ENCODE results near the gene APBA2. TPM values are rescaled to one million over a fixed set of nuclear protein-coding genes. Genes with fewer than 3 reads are reported as not detected.

APBA2 gene
- total and polyA plus RNA-seq, 2 of the 13 experiments (the other 11 are each of a cell fraction or from before 2014, with no cell fraction given): 0.62 to 2.3 TPM

GRCh38 chr15:29034151-29034550 is 148.4 kb downstream of the APBA2 start:
- H3K4me3 ChIP-seq (replicated peaks in 1 of 3; ENCODE audit: insufficient read depth in 1 of 3, low read depth in 2 of 3, low read length in 3 of 3): no peak overlapping the region
- H3K4me2 ChIP-seq (ENCODE audit: low read depth, low read length): no peak overlapping the region
- H3K4me1 ChIP-seq (ENCODE audit: insufficient read depth, low read length): no peaks in the 10 kb centered on the region
- no TSS peak for BruUV-seq (replicated peaks)
- DNase-seq (ENCODE audit: low spot score) (no peak), FAIRE-seq (no peak), ATAC-seq (no peak)
- no peaks in the 10 kb centered on the region for H4K20me1 ChIP-seq (ENCODE audit: insufficient read depth, low read length)
- no peak overlapping the region for H3K9ac ChIP-seq (ENCODE audit: insufficient read depth, low read depth, low read length)
- no peaks in the 10 kb centered on the region for H3K27me3 ChIP-seq (ENCODE audit: control insufficient read depth in 1 of 2, insufficient read depth in 2 of 2, low read length in 2 of 2)
- H2AFZ ChIP-seq (ENCODE audit: low read length): no peak overlapping the region
- ChIA-PET CTCF (ENCODE audit: low intra/inter-chr PET ratio, low total read pairs) (no interaction called here), POLR2A (no interaction called here)
- no peaks in the 10 kb centered on the region for H3K36me3 ChIP-seq (replicated peaks in 1 of 2; ENCODE audit: control insufficient read depth in 1 of 2, insufficient read depth in 2 of 2, low read length in 2 of 2)
- in situ Hi-C loops (cut with HindIII; ENCODE audit: extremely low pct_ligation_motif_present, low pct_unique_long_range_greater_than_20kb) (no loop called here), intact Hi-C loops (cut with micrococcal nuclease; ENCODE audit: unreplicated experiment) (no loop called here)
- H3K9me3 ChIP-seq (ENCODE audit: low read length): no peaks in the 10 kb centered on the region
- whole genome bisulfite sequencing (ENCODE audit: low lambda C conversion rate): 60% methylated on average over 3 of the region's 3 CpGs
- TF ChIP-seq HBP1 (CRISPR knock-in tag; IDR thresholded peaks at IDR 0.05; ENCODE audit: low read depth): no peak
- no peak for TF ChIP-seq NFE2L1 (CRISPR knock-in tag; IDR thresholded peaks at IDR 0.05; ENCODE audit: borderline replicate concordance)
- H3K79me2 ChIP-seq (ENCODE audit: insufficient read depth, low read length): no peaks in the 10 kb centered on the region
- no peak overlapping the region for H3K27ac ChIP-seq (ENCODE audit: extremely low read length, insufficient read depth, low read length)

GRCh38 chr15:29034593-29035335 is 149.0 kb downstream of the APBA2 start:
- no TSS peak for BruUV-seq (replicated peaks)
- POLR2A ChIA-PET: no interaction called here
- DNase-seq (ENCODE audit: low spot score): no peak
- H3K27ac ChIP-seq (ENCODE audit: extremely low read length, insufficient read depth, low read length): no peak overlapping the region
- in situ Hi-C loops (cut with HindIII; ENCODE audit: extremely low pct_ligation_motif_present, low pct_unique_long_range_greater_than_20kb) (no loop called here), intact Hi-C loops (cut with micrococcal nuclease; ENCODE audit: unreplicated experiment) (no loop called here)
- CTCF ChIA-PET (ENCODE audit: low intra/inter-chr PET ratio, low total read pairs): no interaction called here
- H3K9ac ChIP-seq (ENCODE audit: insufficient read depth, low read depth, low read length): no peak overlapping the region
- ATAC-seq: no peak
- no peaks in the 10 kb centered on the region for H4K20me1 ChIP-seq (ENCODE audit: insufficient read depth, low read length)
- no peaks in the 10 kb centered on the region for H3K9me3 ChIP-seq (ENCODE audit: low read length)
- no peaks in the 10 kb centered on the region for H3K4me1 ChIP-seq (ENCODE audit: insufficient read depth, low read length)
- no peaks in the 10 kb centered on the region for H3K27me3 ChIP-seq (ENCODE audit: control insufficient read depth in 1 of 2, insufficient read depth in 2 of 2, low read length in 2 of 2)
- H3K36me3 ChIP-seq (replicated peaks in 1 of 2; ENCODE audit: control insufficient read depth in 1 of 2, insufficient read depth in 2 of 2, low read length in 2 of 2): no peaks in the 10 kb centered on the region
- no peak for FAIRE-seq
- H3K4me2 ChIP-seq (ENCODE audit: low read depth, low read length): no peak overlapping the region
- no peaks in the 10 kb centered on the region for H3K79me2 ChIP-seq (ENCODE audit: insufficient read depth, low read length)
- H2AFZ ChIP-seq (ENCODE audit: low read length): no peak overlapping the region
- WGBS (ENCODE audit: low lambda C conversion rate): 51% methylated on average over 4 of the region's 4 CpGs
- H3K4me3 ChIP-seq (replicated peaks in 1 of 3; ENCODE audit: insufficient read depth in 1 of 3, low read depth in 2 of 3, low read length in 3 of 3): no peak overlapping the region
- no peak for TF ChIP-seq PCBP2 (optimal IDR thresholded peaks at IDR 0.05; ENCODE audit: low read depth, low read length, poor library complexity, severe bottlenecking)
- no peak for TF ChIP-seq ZFP91 (CRISPR knock-in tag; IDR thresholded peaks at IDR 0.05; ENCODE audit: borderline replicate concordance)
- no peak for TF ChIP-seq ZNF670 (CRISPR knock-in tag; IDR thresholded peaks at IDR 0.05; ENCODE audit: borderline replicate concordance)
- TF ChIP-seq ZXDC (CRISPR knock-in tag; IDR thresholded peaks at IDR 0.05): no peak

Data from HepG2 (cell line).